HTERT RPE-1 (cell line): ENCODE data around the gene KREMEN2.
"Not testable (repeated sequence)": the region's sequence is repeated elsewhere in the genome, so short reads cannot be mapped to it uniquely, and the experiment has no call there.

ENCODE experiments used
- in situ Hi-C: fragments of 300-500 bp; cut with MboI; formaldehyde crosslinking; loops from 4 replicates; pipeline ENCODE4 v1.14.3; 2020; ENCODE audit warnings: low sequenced_read_pairs

The KREMEN2 gene

GRCh38 chr16:2963723-2964474 is at the start of gene KREMEN2:
KREMEN2 (plus strand) TSS chr16:2964275; CDS start chr16:2964521, 246 bp downstream.
- in situ Hi-C loops = no loop called here

GRCh38 chr16:2915196-2915929 is 48.7 kb upstream of the KREMEN2 start:
- in situ Hi-C loops = no loop called here

- in situ Hi-C loops = no loop called here
Measured at GRCh38 chr16:2919511-2920255, 44.4 kb upstream of the KREMEN2 start.

- in situ Hi-C loops = no loop called here
Measured at GRCh38 chr16:2923481-2923880, 40.6 kb upstream of the KREMEN2 start.

- in situ Hi-C loops = no loop called here
Measured at GRCh38 chr16:2924901-2925755, 38.9 kb upstream of the KREMEN2 start.

- in situ Hi-C loops = no loop called here
Measured at GRCh38 chr16:2925951-2926649, 38.0 kb upstream of the KREMEN2 start.

GRCh38 chr16:2926650-2926999 is 37.5 kb upstream of the KREMEN2 start:
- in situ Hi-C loops = no loop called here

GRCh38 chr16:2927010-2927646 is 36.9 kb upstream of the KREMEN2 start:
- in situ Hi-C loops = no loop called here

GRCh38 chr16:2928151-2928550 is 35.9 kb upstream of the KREMEN2 start:
- in situ Hi-C loops = not testable (repeated sequence)

- in situ Hi-C loops = no loop called here
Measured at GRCh38 chr16:2928796-2929195, 35.3 kb upstream of the KREMEN2 start.

- in situ Hi-C loops = no loop called here
Measured at GRCh38 chr16:2929693-2930092, 34.4 kb upstream of the KREMEN2 start.

GRCh38 chr16:2930236-2930635 is 33.8 kb upstream of the KREMEN2 start:
- in situ Hi-C loops = no loop called here

- in situ Hi-C loops = not testable (repeated sequence)
Measured at GRCh38 chr16:2931231-2931914, 32.7 kb upstream of the KREMEN2 start.

- in situ Hi-C loops = no loop called here
Measured at GRCh38 chr16:2933136-2933535, 30.9 kb upstream of the KREMEN2 start.

- in situ Hi-C loops = no loop called here
Measured at GRCh38 chr16:2933701-2934100, 30.4 kb upstream of the KREMEN2 start.

GRCh38 chr16:2934450-2934849 is 29.6 kb upstream of the KREMEN2 start:
- in situ Hi-C loops = no loop called here

- in situ Hi-C loops = no loop called here
Measured at GRCh38 chr16:2936436-2937011, 27.6 kb upstream of the KREMEN2 start.

- in situ Hi-C loops = no loop called here
Measured at GRCh38 chr16:2937170-2937569, 26.9 kb upstream of the KREMEN2 start.

GRCh38 chr16:2938206-2938605 is 25.9 kb upstream of the KREMEN2 start:
- in situ Hi-C loops = no loop called here
